Nephron (organoid): Measurements from ENCODE around the gene HSPB8.
A peak's percentile ranks its signal among the peaks of the same experiment; 100 is the strongest.

Experiments used
- H3K27ac Mint-ChIP-seq, 3 experiments: 2 replicates each; pipeline ENCODE4 v1.8.0; 2020; ENCODE audit warnings: mixed read lengths in 3 of 3, mild to moderate bottlenecking in 2 of 3, moderate library complexity in 1 of 3
- H3K27me3 Mint-ChIP-seq: 2 replicates; pipeline ENCODE4 v1.8.0; 2021; ENCODE audit warnings: low read depth, mild to moderate bottlenecking, moderate library complexity, mixed read lengths
- H3K36me3 Mint-ChIP-seq: 2 replicates; pipeline ENCODE4 v1.8.0; 2020; ENCODE audit warnings: low read depth, mixed read lengths
- H3K4me1 Mint-ChIP-seq: 2 replicates; pipeline ENCODE4 v1.8.0; 2020; ENCODE audit warnings: mixed read lengths
- H3K4me3 Mint-ChIP-seq, 3 experiments: 2 replicates each; pipeline ENCODE4 v1.8.0; 2020; ENCODE audit warnings: mild to moderate bottlenecking in 3 of 3, mixed read lengths in 3 of 3, moderate library complexity in 2 of 3
- H3K9me3 Mint-ChIP-seq: 2 replicates; pipeline ENCODE4 v1.8.0; 2020; ENCODE audit warnings: mixed read lengths
- TF ChIP-seq, protein P1 (sequence below), 3 experiments: fragments of 200-600 bp; sonication (generic); IDR thresholded peaks; one replicate each; pipeline ENCODE4 v1.5.0; 2021; ENCODE audit warnings: antibody characterized with exemption in 3 of 3; ENCODE audit not compliant: unreplicated experiment in 3 of 3

HSPB8 gene, protein sequence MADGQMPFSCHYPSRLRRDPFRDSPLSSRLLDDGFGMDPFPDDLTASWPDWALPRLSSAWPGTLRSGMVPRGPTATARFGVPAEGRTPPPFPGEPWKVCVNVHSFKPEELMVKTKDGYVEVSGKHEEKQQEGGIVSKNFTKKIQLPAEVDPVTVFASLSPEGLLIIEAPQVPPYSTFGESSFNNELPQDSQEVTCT

DNA sequence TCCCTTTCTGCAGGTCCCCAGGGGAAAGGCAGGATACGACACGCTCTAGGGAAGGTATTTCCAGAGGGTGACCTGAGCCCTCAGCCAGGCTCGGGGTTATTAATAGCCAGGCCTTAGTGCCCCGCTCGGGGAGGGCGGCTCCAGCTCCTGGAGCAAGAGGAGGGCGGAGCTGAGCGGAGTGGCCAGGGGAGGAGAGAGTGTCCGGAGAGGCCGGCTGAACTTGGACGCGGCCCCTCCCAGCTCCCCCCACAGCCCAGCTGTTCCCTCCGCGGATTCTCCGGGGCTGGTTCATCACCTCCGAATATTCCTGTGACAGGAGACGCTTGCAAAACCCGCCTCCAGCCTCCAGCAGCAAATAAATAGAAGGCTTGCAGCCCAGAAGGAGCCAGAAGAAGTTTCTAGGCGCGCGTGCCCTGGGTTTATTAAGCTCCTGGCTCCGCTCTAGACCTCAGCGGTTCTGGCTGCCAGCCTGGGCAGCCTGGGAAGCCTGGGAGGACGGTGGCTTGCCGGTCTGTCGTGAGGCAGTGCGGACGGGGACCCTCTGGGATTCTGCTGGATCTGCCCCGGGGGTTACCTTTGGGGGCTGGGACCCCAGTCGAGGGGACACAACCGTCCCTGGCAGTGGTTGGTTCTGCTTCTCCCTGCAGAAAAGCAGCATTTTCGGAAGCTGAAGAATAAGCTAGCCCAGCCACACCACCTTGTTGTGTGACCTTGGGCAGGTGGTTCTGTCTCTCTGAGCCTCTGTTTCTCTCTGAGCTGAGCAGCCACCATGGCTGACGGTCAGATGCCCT lies at the start of gene HSPB8:
TSS of gene HSPB8 (plus strand) at position 388 of the 791 bp plus-strand sequence. CDS start at position 770, 382 bp downstream.
- Mint-ChIP-seq H3K4me1 (peaks cover 40% of the 10 kb centered on the region), H3K36me3 (no peaks in the 10 kb centered on the region), H3K9me3 (no peaks in the 10 kb centered on the region), H3K27me3 (peaks cover 25% of the 10 kb centered on the region), H3K27ac (peak within 1 kb of the TSS in 2 of 3 experiments; percentile 44 to 81), H3K4me3 (peak within 1 kb of the TSS; percentile 77 to 87 (median 77))
- TF ChIP-seq, protein P1, sequence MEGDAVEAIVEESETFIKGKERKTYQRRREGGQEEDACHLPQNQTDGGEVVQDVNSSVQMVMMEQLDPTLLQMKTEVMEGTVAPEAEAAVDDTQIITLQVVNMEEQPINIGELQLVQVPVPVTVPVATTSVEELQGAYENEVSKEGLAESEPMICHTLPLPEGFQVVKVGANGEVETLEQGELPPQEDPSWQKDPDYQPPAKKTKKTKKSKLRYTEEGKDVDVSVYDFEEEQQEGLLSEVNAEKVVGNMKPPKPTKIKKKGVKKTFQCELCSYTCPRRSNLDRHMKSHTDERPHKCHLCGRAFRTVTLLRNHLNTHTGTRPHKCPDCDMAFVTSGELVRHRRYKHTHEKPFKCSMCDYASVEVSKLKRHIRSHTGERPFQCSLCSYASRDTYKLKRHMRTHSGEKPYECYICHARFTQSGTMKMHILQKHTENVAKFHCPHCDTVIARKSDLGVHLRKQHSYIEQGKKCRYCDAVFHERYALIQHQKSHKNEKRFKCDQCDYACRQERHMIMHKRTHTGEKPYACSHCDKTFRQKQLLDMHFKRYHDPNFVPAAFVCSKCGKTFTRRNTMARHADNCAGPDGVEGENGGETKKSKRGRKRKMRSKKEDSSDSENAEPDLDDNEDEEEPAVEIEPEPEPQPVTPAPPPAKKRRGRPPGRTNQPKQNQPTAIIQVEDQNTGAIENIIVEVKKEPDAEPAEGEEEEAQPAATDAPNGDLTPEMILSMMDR (IDR thresholded peaks at IDR 0.05; ENCODE audit: unreplicated experiment in 3 of 3): no peak

DNA sequence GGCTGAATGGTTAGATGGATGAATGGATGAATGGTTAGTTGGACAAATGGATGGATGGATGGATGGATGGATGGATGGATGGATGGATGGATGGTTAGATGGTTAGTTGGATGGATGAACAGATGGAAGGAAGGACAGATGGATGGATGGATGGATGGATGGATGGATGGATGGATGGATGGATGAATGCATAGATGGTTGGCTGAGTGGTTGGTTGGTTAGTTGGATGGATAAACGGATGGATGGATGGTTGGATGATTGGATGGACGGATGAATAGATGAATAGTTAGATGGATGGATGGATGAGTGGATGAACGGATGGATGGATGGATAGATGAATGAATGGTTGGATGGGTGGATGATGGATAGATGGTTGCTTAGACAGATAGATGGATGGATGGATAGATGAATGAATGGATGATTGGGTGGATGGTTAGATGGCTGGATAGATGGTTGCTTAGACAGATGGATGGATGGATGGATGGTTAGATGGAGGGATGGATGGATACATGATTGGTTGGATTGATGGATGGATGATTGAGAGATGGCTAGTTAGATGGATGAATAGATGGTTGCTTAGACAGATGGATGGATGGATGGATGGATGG lies 48.8 kb upstream of the HSPB8 start:
- Mint-ChIP-seq H3K36me3 (no peaks in the 10 kb centered on the region), H3K4me3 (no peak overlapping the region), H3K9me3 (no peaks in the 10 kb centered on the region), H3K27ac (no peak overlapping the region), H3K4me1 (no peaks in the 10 kb centered on the region), H3K27me3 (peaks cover 15% of the 10 kb centered on the region)
- TF ChIP-seq, protein P1 (IDR thresholded peaks at IDR 0.05; ENCODE audit: unreplicated experiment in 3 of 3): no peak

DNA sequence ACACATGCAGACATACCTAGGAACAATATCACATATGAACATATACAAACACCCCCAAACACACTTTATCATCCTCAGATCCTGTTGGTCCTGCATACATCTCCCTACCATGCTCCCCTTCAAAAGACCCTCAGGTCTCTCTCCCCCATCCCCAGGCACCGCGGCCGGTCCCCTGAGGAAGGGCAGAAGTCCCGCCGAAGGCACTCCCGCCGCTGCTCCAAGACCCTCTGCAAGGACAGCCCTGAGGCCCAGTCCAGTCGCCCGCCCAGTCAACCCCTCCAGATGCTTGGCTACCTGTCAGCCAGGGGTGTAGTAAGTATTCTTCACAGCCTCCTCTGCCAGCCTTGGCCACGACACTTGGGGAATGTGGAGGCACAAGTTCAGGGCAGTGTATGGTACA lies 48.2 kb upstream of the HSPB8 start:
- Mint-ChIP-seq H3K36me3 (no peaks in the 10 kb centered on the region), H3K4me1 (no peaks in the 10 kb centered on the region)

DNA sequence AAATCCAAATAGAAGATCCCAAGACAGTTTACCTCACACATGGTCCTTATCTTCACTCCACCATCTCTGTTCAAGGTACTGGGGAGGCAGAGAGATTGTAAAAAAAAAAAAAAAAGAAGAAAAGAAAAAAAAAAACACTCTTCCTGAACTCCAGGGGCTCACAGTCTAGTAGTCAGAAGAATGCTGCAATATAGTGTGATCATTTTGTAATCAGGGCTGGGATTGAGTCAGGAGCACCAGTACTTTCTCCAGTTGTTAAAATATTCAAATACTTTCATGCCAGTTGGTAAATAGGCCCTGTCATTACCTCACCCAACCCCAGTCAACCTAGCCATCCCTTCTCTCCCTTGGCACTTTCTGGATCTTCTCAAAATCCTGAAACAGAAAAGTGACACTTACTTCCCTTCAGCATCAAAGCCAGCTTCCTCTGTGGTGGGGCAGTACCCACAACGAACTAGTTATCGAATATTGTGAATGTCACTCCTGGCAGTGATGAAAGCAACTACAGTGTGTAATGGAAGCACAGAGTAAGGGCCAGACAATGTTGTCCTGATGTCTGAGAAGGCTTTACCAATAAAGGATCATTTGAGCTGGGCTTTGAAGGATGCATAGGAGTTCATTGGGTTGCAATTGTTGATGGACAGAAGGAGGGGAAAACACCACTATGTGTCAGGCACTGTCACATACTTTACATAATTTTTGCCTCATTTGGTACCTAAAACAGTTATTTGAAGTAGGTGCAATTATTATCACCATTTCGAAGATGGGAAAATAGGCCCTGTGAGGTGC lies 44.3 kb upstream of the HSPB8 start:
- Mint-ChIP-seq H3K27ac (no peak overlapping the region), H3K4me1 (no peaks in the 10 kb centered on the region), H3K36me3 (no peaks in the 10 kb centered on the region), H3K9me3 (no peaks in the 10 kb centered on the region), H3K27me3 (peaks cover 22% of the 10 kb centered on the region), H3K4me3 (no peak overlapping the region)
- TF ChIP-seq, protein P1 (IDR thresholded peaks at IDR 0.05; ENCODE audit: unreplicated experiment in 3 of 3): no peak

More for the DNA sequence above, 48.2 kb upstream of the HSPB8 start:
- TF ChIP-seq, protein P1 (IDR thresholded peaks at IDR 0.05; ENCODE audit: unreplicated experiment in 3 of 3): no peak
- H3K27ac Mint-ChIP-seq: no peak overlapping the region
- peaks cover 19% of the 10 kb centered on the region for H3K27me3 Mint-ChIP-seq
- H3K4me3 Mint-ChIP-seq: no peak overlapping the region
- no peaks in the 10 kb centered on the region for H3K9me3 Mint-ChIP-seq

DNA sequence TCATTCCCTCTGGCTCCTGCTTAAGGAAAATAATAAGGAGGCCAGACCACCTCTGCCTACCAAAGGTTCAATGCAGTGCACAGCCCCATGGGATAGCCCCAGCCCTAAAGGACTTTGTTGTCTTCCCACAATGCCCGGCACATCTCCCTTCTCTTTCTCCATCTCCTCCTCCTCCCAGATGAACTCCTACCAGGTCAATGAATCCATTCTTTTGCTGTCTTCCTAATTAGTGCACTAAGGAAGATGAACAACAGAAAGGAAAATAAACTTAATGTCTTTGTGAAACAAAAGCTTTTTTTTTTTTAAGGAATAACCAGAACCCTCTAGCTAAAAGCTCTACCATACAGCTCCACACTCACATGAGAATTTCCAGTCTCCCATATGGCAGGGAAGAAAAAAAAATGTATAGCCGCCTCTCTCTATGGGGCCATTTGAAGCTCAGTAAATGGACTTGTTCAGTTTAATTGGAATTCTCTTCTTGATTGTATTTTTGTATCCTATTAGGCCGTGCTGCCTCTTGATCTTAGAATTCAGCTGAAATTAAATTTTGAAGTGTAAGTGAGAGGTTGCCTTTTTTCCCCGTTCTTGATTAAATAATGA lies 41.8 kb upstream of the HSPB8 start:
- Mint-ChIP-seq H3K4me3 (no peak overlapping the region), H3K27me3 (peaks cover 18% of the 10 kb centered on the region), H3K36me3 (no peaks in the 10 kb centered on the region), H3K9me3 (no peaks in the 10 kb centered on the region), H3K4me1 (no peaks in the 10 kb centered on the region), H3K27ac (no peak overlapping the region)
- TF ChIP-seq, protein P1 (IDR thresholded peaks at IDR 0.05; ENCODE audit: unreplicated experiment in 3 of 3): no peak
